Measurements from ENCODE around the gene WIPF1. TPM values are rescaled to one million over a fixed set of nuclear protein-coding genes. Genes with fewer than 3 reads are reported as not detected.

WIPF1 gene
- total RNA-seq, 1 donor, result 20.5 TPM

DNA sequence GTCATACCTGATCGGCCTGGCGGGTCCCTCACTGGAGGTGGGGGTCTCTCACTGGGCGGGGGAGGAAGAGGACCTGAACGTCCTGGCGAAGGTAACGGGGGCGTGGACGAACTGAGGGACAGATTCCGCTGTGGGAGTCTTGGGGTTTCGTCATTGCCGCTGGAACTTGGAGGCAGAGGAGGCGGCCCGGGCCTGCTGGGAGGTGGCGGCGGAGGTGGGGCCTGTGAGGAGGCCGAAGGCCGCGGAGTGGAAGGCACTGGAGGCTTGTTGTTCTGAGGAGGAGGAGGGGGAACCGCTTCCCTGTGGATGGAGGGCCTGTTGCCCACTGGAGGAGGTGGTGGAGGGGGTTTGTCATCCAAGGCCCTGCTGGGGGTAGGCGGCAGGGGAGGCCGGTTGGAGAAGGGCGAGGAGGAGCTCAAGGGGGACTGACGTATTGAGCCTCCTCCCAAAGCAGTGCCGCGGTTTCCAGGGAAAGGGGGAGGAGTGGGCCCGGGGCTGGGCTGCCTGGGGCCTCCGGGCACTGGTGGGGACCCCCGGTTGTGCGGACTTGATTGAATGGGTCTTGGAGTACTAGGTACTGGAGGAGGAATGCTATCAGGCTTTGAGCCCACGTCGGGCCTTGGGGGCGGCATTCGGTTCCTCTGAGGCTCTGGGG lies 25.8 kb downstream of the WIPF1 start:
- H3K4me3 ChIP-seq (ENCODE audit: low read depth, low read length), result no peak overlapping the region
- no peak for DNase-seq (ENCODE audit: low read depth)
- TF ChIP-seq, protein P1, sequence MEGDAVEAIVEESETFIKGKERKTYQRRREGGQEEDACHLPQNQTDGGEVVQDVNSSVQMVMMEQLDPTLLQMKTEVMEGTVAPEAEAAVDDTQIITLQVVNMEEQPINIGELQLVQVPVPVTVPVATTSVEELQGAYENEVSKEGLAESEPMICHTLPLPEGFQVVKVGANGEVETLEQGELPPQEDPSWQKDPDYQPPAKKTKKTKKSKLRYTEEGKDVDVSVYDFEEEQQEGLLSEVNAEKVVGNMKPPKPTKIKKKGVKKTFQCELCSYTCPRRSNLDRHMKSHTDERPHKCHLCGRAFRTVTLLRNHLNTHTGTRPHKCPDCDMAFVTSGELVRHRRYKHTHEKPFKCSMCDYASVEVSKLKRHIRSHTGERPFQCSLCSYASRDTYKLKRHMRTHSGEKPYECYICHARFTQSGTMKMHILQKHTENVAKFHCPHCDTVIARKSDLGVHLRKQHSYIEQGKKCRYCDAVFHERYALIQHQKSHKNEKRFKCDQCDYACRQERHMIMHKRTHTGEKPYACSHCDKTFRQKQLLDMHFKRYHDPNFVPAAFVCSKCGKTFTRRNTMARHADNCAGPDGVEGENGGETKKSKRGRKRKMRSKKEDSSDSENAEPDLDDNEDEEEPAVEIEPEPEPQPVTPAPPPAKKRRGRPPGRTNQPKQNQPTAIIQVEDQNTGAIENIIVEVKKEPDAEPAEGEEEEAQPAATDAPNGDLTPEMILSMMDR (IDR thresholded peaks at IDR 0.05; ENCODE audit: insufficient read depth, low read length), result no peak

DNA sequence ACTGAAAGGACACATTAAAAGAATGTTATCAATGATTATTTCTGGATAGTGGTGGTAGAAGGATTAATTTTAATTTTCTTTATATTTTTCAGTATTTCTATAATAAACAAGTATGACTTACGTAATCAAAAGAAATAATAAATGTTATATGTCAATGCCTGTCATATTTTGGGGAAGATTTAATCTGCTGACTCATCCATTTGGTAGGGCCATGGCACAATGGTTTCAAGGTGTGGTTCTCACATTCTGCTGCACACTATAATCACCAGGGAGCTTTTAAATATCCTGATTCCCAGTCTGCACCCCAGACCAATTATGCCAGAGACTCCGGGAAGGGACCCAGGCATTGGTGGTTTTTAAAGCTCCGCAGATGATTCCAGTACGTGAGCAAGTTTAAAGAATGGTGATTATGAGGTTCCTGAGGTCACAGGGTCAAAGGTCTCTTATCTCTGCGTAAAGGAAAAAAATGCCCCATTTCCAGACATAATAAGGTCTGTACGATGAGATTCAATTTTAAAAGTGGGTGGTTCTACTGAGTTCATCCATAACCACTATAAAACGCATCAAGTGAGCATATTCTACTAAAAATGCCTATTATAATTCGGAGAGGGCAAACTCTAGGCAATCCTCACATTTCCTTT lies 27.2 kb downstream of the WIPF1 start:
- TF ChIP-seq, protein P1 (IDR thresholded peaks at IDR 0.05; ENCODE audit: insufficient read depth, low read length), result no peak
- no peak overlapping the region for H3K4me3 ChIP-seq (ENCODE audit: low read depth, low read length)
- no peak for DNase-seq (ENCODE audit: low read depth)

DNA sequence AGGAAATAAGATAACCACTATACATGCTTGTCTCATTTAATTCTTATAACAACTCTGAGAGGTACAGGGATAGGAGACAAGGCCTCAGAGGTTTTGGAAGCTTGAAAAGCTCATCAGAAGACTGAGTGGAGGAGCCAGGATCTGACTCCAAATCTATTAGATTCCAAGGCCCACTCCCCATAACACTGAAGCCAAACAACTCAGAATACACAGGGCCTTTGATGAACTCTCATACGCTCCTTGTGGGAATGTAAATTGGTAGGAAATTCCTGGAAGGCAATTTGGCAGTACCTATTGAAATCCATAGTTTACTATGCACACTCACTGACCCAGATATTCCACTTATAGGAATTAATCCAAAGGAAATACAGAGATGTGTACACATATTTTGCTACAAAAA lies 27.9 kb downstream of the WIPF1 start:
- TF ChIP-seq, protein P1 (IDR thresholded peaks at IDR 0.05; ENCODE audit: insufficient read depth, low read length), result no peak
- no peak overlapping the region for H3K4me3 ChIP-seq (ENCODE audit: low read depth, low read length)
- no peak for DNase-seq (ENCODE audit: low read depth)

DNA sequence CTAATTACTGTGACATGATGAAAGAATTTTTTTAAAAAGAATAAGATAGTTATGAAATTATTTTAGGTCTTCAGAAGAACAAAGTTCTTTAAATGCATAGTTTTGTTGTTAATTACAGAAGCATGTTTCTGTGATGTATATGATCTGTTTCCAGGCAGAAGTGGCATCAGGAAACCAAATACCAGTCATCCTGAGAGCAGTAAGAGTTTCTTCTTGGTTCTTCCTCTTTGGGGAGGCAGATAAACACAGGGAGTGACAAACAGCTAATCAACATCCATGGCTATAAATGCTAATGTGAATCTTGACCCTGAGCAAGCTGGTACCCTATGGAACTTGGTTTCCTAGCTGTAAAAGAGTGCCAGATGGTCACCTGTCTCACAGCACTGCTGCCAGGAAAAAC lies 29.2 kb downstream of the WIPF1 start:
- TF ChIP-seq, protein P1 (IDR thresholded peaks at IDR 0.05; ENCODE audit: insufficient read depth, low read length), result no peak
- H3K4me3 ChIP-seq (ENCODE audit: low read depth, low read length), result no peak overlapping the region
- no peak for DNase-seq (ENCODE audit: low read depth)

DNA sequence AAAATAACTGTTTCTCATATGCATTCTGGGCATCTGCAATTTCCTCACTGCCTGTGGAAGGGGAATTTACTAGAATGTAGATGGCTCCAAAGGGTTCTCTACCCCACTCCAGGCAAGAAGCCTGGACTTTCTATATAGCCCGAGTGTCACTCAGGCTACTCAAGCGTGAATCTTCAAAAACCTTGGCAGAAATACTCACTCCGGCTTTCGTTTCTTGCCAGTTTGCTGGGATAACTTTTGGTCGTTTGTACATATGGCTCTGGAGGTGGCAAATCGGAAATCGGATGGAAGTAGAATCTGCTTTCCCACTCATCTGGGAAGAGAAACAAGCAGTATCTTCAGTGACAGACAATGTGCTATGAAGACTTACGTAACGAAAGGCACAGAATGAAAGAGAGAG lies 30.7 kb downstream of the WIPF1 start:
- no peak overlapping the region for H3K4me3 ChIP-seq (ENCODE audit: low read depth, low read length)
- no peak for DNase-seq (ENCODE audit: low read depth)
- TF ChIP-seq, protein P1 (IDR thresholded peaks at IDR 0.05; ENCODE audit: insufficient read depth, low read length), result no peak

DNA sequence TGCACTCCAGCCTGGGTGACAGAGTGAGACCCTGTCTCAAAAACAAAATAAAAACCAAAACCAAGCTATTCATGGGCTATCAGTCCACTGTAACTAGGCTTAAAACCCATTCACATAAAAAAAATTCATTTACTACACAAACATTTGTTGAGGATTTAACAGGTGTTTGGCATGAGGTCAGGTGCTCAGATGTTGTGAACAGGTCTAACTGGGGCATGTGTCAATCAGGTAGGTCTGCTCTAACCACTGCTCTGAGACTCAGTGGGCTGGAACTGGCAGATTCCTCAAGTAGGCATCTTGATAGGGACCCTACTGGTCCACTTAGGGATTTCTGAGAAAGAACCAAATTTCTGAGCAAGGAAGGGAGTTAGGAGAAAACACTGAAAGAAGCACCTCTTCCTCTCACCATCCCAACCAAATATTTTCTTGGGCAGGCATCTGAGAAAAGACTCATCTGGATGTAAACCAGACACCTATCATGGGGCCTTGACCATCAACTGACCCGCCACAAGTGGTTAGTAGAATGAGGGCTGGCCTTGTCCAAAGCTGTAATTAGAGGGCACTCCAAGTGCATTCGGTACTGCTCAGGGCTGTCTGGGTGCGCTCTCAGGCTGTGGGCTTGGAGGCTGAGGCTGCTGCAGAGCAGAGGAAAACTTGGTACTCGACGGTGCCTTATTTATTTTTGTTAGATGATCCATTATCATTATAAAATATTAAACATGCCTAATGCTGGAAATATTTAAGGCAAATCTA lies 33.9 kb downstream of the WIPF1 start:
- H3K4me3 ChIP-seq (ENCODE audit: low read depth, low read length), result no peak overlapping the region
- DNase-seq (ENCODE audit: low read depth), result no peak
- TF ChIP-seq, protein P1 (IDR thresholded peaks at IDR 0.05; ENCODE audit: insufficient read depth, low read length), result no peak
